ENCODE results near the gene EPS15.

DNA sequence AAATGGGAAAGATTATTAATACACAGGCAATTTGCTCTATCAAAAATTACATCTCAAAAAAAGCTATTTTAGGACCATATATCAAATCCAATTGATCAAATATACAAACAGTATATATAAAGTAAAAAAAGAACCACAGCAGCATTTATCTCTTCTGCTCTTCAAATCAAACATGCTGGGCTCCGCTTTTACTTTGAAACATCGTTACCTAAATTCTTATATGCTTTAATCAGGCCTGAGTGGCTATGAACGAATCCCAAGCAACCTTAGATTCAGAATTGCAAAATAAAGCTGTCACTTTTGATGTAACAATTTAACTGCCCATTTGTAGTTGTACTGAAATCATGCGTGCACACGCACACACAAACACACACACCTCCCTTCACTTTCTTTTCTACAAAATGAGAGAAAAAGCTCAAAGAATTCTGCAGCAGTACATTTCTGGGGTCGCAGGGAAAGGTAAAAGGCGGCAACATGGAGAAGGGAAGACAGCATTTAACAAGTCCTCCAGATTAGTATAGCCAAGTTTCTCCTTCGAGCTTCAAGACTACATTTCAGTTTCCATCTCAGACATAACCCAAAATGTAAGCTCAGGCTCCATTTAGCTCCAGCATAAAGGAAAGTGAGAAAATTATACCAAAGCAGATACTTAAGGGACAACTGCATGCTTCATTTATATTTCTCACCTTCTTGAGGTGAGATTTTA, 96.5 kb downstream of the EPS15 start:
- TF ChIP-seq CTCF (IDR thresholded peaks at IDR 0.05) (no peak), EZH2 (IDR thresholded peaks at IDR 0.05) (no peak)

Data from neural progenitor cell (in vitro differentiated cells).